Skin of body (tissue), 2 donors: ENCODE data around the gene C1GALT1C1. TPM values are rescaled to one million over a fixed set of nuclear protein-coding genes. Genes with fewer than 3 reads are reported as not detected.

Experiments used
- DNase-seq: peaks from one replicate; lab custom pipeline; 2025; lab: John Stamatoyannopoulos, UW
- total RNA-seq: library from RNA; depleted of rRNA; stranded (reverse); fragments of >200 nt; gene quantifications from one replicate; pipeline ENCODE4 v1.2.3, GENCODE V29; 2014

C1GALT1C1 gene
- total RNA-seq, 1 donor from 2014 or later, result 28.5 TPM

DNA sequence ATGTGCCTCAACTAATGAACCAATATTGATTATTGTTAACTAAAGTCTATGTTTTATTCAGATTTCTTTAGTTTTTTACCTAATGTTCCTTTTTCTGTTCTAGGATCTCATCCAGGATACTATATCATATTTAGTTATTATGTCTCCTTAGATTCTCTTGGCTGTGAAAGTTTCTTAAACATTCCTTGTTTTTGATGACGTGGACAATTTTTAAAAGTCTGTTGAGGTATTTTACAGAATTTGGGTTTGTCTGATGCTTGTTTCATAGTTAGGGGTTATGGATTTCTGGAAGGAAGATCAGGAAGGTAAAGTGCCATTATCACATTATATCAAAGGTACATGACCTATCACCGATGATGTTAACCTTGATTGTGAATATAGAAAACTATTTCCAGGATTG, 44.2 kb downstream of the C1GALT1C1 start:
- no peak for DNase-seq

Other genes with a start within 250 kb of the C1GALT1C1 start
- 102 TPM for gene LAMP2, start 160.8 kb downstream of the C1GALT1C1 start, total RNA-seq
- 39.0 TPM for gene CUL4B, start 69.1 kb downstream of the C1GALT1C1 start, total RNA-seq
- gene MCTS1, start 26.0 kb downstream of the C1GALT1C1 start, total RNA-seq, result 28.7 TPM
- gene CT47B1, start 245.8 kb upstream of the C1GALT1C1 start, total RNA-seq, result not detected